Spinal cord (tissue), 10 donors: Measurements from ENCODE around the gene APOL1. TPM values are rescaled to one million over a fixed set of nuclear protein-coding genes. Genes with fewer than 3 reads are reported as not detected.
"Not testable (repeated sequence)": the region's sequence is repeated elsewhere in the genome, so short reads cannot be mapped to it uniquely, and the experiment has no call there.

Experiments used
- DNase-seq, 6 donors: peaks; one replicate each; pipeline versions ENCODE4 v3.0.0 to v3.0.0-alpha.2; 2013 to 2015; ENCODE audit warnings: low spot score in 6 of 6, low read depth in 4 of 6
- H3K27ac ChIP-seq: one replicate; pipeline ENCODE4 v1.5.1; 2013; ENCODE audit warnings: low read depth, low read length, control low read depth
- H3K27me3 ChIP-seq: one replicate; pipeline ENCODE4 v1.6.1; 2013; ENCODE audit warnings: low read length; ENCODE audit not compliant: control insufficient read depth, insufficient read depth
- H3K36me3 ChIP-seq: one replicate; pipeline ENCODE4 v1.6.1; 2013; ENCODE audit warnings: low read length; ENCODE audit not compliant: control insufficient read depth, insufficient read depth
- H3K4me1 ChIP-seq: one replicate; pipeline ENCODE4 v1.6.1; 2013; ENCODE audit warnings: low read length; ENCODE audit not compliant: control insufficient read depth, insufficient read depth
- H3K4me3 ChIP-seq: one replicate; pipeline ENCODE4 v1.5.1; 2013; ENCODE audit warnings: low read depth, low read length, control low read depth
- H3K9me3 ChIP-seq: one replicate; pipeline ENCODE4 v1.6.1; 2013; ENCODE audit warnings: low read length; ENCODE audit not compliant: control insufficient read depth, insufficient read depth
- WGBS: methylation state at CpG from one replicate; pipeline ENCODE4 v1.1.5; 2013; ENCODE audit warnings: missing lambda C conversion rate; ENCODE audit not compliant: insufficient coverage; 5-methylcytosine and 5-hydroxymethylcytosine counted together
- polyA plus RNA-seq, 2 donors: library from polyadenylated mRNA; unstranded; fragments of 120-200 nt; gene quantifications; one replicate each; pipeline ENCODE4 v1.2.1, GENCODE V29; 2013; ENCODE audit not compliant: insufficient read length in 2 of 2
- total RNA-seq, 2 donors: library from RNA; depleted of rRNA in 1 of 2; stranded (reverse); fragments of 120-200 nt in 1 of 2; fragments of >200 nt in 1 of 2; gene quantifications; one replicate each; pipeline versions ENCODE4 v1.2.3 to v1.2.4, GENCODE V29; 2013 to 2014
- donor health status: healthy.

The APOL1 gene
- total and polyA plus RNA-seq, 4 donors = 1.7 to 5.7 (median 4.6) TPM

GRCh38 chr22:36262307-36262706, 9.4 kb downstream of the APOL1 start:
- not testable (repeated sequence) for H3K4me3 ChIP-seq, H3K36me3 ChIP-seq
- 100% methylated on average over 3 of the region's 3 CpGs for WGBS

GRCh38 chr22:36263216-36263673, 10.3 kb downstream of the APOL1 start:
- not testable (repeated sequence) for DNase-seq, H3K36me3 ChIP-seq, H3K9me3 ChIP-seq, H3K4me3 ChIP-seq, H3K27me3 ChIP-seq, H3K27ac ChIP-seq
- H3K4me1 ChIP-seq = peaks cover 20% of the 10 kb centered on the region
- WGBS = no CpG with 5 or more reads among the region's 5 CpGs

More at GRCh38 chr22:36262307-36262706, 9.4 kb downstream of the APOL1 start:
- H3K27me3 ChIP-seq, H3K9me3 ChIP-seq, H3K27ac ChIP-seq, DNase-seq: not testable (repeated sequence)
- peaks cover 28% of the 10 kb centered on the region for H3K4me1 ChIP-seq

GRCh38 chr22:36263886-36264664, 11.1 kb downstream of the APOL1 start:
- H3K4me3 ChIP-seq = not testable (repeated sequence)
- WGBS = 40% methylated on average over 1 of the region's 7 CpGs

DNA sequence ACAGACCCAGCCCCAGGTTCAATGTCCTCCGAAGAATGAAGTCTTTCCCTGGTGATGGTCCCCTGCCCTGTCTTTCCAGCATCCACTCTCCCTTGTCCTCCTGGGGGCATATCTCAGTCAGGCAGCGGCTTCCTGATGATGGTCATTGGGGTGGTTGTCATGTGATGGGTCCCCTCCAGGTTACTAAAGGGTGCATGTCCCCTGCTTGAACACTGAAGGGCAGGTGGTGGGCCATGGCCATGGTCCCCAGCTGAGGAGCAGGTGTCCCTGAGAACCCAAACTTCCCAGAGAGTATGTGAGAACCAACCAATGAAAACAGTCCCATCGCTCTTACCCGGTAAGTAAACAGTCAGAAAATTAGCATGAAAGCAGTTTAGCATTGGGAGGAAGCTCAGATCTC, 14.1 kb downstream of the APOL1 start:
- 100% methylated on average over 3 of the region's 4 CpGs for WGBS
- Histone ChIP-seq H3K4me3 (no peak overlapping the region), H3K36me3 (no peaks in the 10 kb centered on the region), H3K4me1 (no peaks in the 10 kb centered on the region), H3K27me3 (no peaks in the 10 kb centered on the region), H3K27ac (no peak overlapping the region), H3K9me3 (no peaks in the 10 kb centered on the region)
- DNase-seq = no peak

More at GRCh38 chr22:36263886-36264664, 11.1 kb downstream of the APOL1 start:
- not testable (repeated sequence) for DNase-seq, H3K36me3 ChIP-seq, H3K27me3 ChIP-seq, H3K27ac ChIP-seq, H3K9me3 ChIP-seq
- peaks cover 14% of the 10 kb centered on the region for H3K4me1 ChIP-seq

DNA sequence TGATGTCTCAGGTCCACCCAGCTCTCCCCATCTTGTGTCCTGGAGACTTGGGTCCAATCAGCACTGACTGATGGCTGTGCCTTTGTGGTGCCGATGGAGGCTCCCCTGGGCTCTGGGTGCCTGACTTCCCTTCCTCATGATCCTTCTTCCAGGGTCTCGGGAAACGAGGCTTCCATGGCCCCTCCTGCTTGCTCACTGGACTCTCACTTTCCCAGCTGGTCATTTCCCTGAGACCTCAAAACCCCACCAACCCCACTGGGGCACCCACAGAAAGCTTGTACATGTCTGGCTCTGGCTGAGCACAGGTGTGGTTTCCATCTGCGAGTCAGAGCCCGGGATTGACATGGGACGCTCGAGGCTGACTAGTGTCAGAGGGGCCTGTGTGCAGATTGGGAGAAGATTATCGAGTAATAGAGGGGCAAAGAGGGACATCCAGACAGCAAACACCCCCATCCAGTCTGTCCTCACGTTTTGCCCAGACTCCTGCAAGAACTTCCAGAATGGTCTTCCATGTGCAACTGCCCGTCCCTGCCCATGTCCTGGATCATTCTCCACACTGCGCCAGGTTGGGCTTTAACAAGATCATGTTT, 15.1 kb downstream of the APOL1 start:
- Histone ChIP-seq H3K36me3 (no peaks in the 10 kb centered on the region), H3K27me3 (no peaks in the 10 kb centered on the region), H3K27ac (no peak overlapping the region), H3K4me3 (no peak overlapping the region), H3K9me3 (no peaks in the 10 kb centered on the region), H3K4me1 (no peaks in the 10 kb centered on the region)
- no peak for DNase-seq
- 94% methylated on average over 6 of the region's 11 CpGs for WGBS

DNA sequence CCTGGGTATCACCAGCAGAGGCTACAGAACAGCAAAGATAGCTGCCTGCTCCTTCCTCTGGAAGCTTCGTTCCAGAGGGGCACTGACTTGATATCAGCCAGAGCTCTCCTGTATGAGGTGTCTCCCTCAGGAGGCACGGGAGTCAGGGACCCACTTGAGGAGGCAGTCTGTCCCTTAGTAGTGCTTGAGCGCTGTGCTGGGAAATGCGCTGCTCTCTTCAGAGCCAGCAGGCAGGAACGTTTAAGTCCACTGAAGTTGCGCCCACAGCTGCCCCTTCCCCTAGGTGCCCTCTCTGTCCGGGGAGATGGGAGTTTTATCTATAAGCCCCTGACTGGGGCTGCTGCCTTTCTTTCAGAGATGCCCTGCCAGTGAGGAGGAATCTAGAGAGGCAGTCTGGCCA, 18.3 kb downstream of the APOL1 start:
- DNase-seq = not testable (repeated sequence)
- 86% methylated on average over 4 of the region's 7 CpGs for WGBS

GRCh38 chr22:36271951-36272350, 19.0 kb downstream of the APOL1 start:
- not testable (repeated sequence) for H3K36me3 ChIP-seq, H3K4me1 ChIP-seq, H3K27me3 ChIP-seq, DNase-seq, H3K9me3 ChIP-seq, H3K4me3 ChIP-seq, H3K27ac ChIP-seq
- 89% methylated on average over 3 of the region's 5 CpGs for WGBS

More for the DNA sequence above, 18.3 kb downstream of the APOL1 start:
- H3K9me3 ChIP-seq, H3K27me3 ChIP-seq, H3K4me3 ChIP-seq, H3K4me1 ChIP-seq, H3K27ac ChIP-seq, H3K36me3 ChIP-seq: not testable (repeated sequence)

DNA sequence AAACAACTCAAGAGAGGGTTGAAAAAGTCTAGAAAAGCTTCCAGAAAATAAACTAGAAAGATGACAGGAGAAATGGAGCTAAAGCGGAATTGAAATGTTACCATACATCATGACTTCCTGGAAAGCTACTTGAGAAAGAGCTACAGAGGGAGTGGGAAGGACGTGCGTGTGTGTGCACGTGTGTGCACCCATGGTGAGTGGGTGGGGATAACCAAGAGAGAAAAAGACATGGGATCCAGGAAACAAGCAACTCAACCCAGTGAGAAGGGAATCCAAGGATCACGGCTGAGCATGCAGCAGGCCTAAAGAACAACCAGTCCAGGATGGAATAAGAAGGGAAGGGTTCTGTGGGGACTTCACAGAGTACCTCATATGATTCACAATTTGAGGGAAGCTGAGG, 21.6 kb downstream of the APOL1 start:
- H3K27me3 ChIP-seq = no peaks in the 10 kb centered on the region
- no peak overlapping the region for H3K27ac ChIP-seq
- no peaks in the 10 kb centered on the region for H3K36me3 ChIP-seq
- 91% methylated on average over 4 of the region's 5 CpGs for WGBS
- no peak for DNase-seq
- H3K9me3 ChIP-seq = no peaks in the 10 kb centered on the region
- H3K4me1 ChIP-seq = peaks cover 7% of the 10 kb centered on the region
- H3K4me3 ChIP-seq = no peak overlapping the region

- WGBS = 30% methylated on average over 14 of the region's 18 CpGs
- Histone ChIP-seq H3K27me3 (no peaks in the 10 kb centered on the region), H3K27ac (no peak overlapping the region), H3K9me3 (no peaks in the 10 kb centered on the region), H3K36me3 (peaks cover 18% of the 10 kb centered on the region), H3K4me1 (peaks cover 17% of the 10 kb centered on the region), H3K4me3 (no peak overlapping the region)
- DNase-seq = peak in 3 of 6 donors; percentile 26 to 74 (median 66)
These were observed 24.8 kb downstream of the APOL1 start for GRCh38 chr22:36277482-36278291.
